AG10803 (cell line): ENCODE measurements around the gene ZNF266.

Source experiments
- DNase-seq: peaks from one replicate; pipeline ENCODE4 v3.0.0; 2010; ENCODE audit warnings: low read depth
- H3K4me3 ChIP-seq: 2 replicates; pipeline ENCODE4 v1.5.1; 2011; ENCODE audit warnings: mild to moderate bottlenecking, low read length, control low read depth
- CTCF ChIP-seq: conservative IDR thresholded peaks from 2 replicates; pipeline ENCODE4 v1.5.1; 2011; ENCODE audit warnings: mild to moderate bottlenecking, low read length, control low read depth, inconsistent platforms

ZNF266 gene

DNA sequence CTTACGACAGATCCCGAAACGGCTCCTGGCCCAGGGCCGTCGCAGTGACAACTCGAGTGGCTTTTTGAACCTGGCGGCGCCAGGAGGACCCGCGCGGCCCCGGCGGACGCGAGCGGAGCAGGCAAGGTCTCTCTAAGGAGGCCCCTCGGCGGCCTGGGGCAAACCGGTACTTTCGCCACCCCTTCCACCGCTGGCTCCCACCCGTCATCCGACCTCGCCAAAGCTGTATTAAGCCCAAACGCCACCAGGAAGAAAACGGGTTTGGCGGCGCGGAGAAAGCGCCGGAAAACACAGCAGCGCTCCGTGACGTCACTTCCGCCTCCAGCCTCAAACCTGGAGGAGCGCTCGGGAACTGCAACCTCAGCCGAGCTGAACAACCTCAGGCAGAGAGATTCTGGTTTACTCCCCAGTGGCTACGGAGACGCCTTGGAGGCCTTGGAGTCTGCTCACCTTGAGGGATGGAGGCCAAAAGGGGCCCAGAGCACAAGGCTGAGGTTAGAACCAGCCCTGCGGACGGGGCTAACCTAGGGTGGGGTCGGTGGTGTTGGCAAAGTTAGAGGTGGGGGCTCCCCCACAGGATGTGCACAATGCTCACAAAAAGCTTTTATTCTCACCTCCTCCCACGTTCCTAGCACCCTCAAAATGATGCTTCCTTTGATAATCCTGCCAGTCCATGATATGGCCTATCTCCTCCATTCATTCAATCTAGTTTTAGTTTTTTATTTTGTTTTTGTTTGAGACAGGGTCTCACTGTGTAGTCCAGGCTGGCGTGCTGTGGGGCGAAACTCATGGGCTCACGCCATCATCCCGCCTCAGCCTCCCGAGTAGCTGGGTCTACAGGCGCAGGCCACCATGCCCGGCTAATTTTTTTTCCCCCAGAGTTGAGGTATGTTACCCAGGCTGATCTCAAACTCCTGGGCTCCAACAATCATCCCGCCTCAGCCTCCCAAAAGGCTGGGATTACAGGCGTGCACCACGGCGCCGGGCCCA lies at the start of gene ZNF266:
Gene ZNF266, minus strand, starts transcription at position 295 of the 990 bp plus-strand sequence. CDS start 15,484 bp downstream, outside the sequence.
- TF ChIP-seq CTCF, result peak; percentile 65
- peak within 1 kb of the TSS; percentile 90 for H3K4me3 ChIP-seq
- DNase-seq, result peak; percentile 88

DNA sequence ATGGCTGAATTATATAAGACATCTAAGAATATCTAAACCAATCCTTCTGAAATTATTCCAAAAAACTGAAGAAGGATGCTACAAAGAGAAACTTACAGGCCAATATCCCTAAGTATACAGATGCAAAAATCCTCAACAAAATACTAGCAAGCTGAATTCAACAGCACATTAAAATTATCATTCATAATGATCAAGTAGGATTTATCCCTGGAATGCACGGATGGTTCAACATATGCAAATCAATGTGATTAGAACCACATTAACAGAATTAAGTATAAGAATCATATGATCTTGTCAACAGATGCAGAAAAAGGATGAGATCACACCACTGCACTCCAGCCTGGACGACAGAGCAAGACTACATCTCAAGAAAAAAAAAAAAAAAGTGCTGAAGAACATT lies 49.8 kb upstream of the ZNF266 start:
- TF ChIP-seq CTCF, result no peak
- no peak overlapping the region for H3K4me3 ChIP-seq
- no peak for DNase-seq

- H3K4me3 ChIP-seq, result no peak overlapping the region
- DNase-seq, result no peak
- TF ChIP-seq CTCF, result no peak
Measured at GRCh38 chr19:9474975-9475374, 39.6 kb upstream of the ZNF266 start.

DNA sequence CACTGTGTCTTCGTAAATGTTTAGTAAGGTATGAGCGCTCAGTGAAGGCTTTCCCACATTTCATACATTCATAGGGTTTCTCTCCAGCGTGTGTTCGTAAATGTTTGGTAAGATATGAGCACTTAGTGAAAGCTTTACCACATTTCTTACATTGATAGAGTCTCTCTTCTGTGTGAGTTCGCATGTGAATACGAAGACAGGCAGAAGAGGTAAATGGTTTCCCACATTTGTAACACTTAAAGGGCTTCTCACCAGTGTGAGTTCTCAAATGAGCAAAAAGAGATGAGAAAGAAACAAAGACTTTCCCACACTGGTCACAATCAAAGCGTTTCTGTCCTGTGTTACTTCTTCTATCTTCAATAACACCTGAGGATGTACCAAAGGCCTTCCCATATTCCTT lies 31.8 kb upstream of the ZNF266 start:
- H3K4me3 ChIP-seq, result no peak overlapping the region
- no peak for DNase-seq
- TF ChIP-seq CTCF, result no peak

DNA sequence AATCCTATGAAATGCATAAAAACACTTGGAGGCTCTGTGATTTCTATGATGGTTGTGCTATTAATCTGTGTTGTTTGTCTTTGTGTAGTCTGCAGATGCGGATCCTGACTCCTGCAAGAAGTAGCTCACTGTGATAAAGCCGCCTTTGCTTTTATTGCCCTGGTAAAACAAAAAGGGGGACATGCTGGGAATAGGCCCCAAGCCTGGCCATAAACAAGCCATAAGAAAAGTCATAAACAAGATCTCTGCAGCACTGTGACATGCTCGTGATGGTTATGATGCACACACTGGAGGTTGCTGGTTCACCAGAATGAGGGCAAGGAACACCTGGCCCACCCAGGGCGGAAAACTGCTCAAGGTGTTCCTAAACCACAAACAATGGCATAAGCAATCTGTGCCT lies 26.6 kb upstream of the ZNF266 start:
- no peak overlapping the region for H3K4me3 ChIP-seq
- DNase-seq, result no peak
- TF ChIP-seq CTCF, result no peak

- TF ChIP-seq CTCF, result no peak
- no peak for DNase-seq
- no peak overlapping the region for H3K4me3 ChIP-seq
Measured at GRCh38 chr19:9456018-9456689, 20.8 kb upstream of the ZNF266 start.
